ENCODE results near the gene PAIP1. TPM values are rescaled to one million over a fixed set of nuclear protein-coding genes. Genes with fewer than 3 reads are reported as not detected.
"Not testable (repeated sequence)": the region's sequence is repeated elsewhere in the genome, so short reads cannot be mapped to it uniquely, and the experiment has no call there.

The PAIP1 gene
- total and polyA plus RNA-seq, 4 experiments from 2014 or later: 36.0 to 48.9 (median 43.0) TPM

GRCh38 chr5:43514025-43514424 is 42.9 kb downstream of the PAIP1 start:
- no peaks in the 10 kb centered on the region for H3K9me3 Mint-ChIP-seq
- Histone ChIP-seq H3K27me3 (ENCODE audit: insufficient read depth, low read length) (no peaks in the 10 kb centered on the region), H3K4me3 (ENCODE audit: low read length in 2 of 2) (peak overlapping the region; percentile 54 to 92), H3K27ac (ENCODE audit: low read depth, low read length) (peak overlapping the region; percentile 76), H3K36me3 (ENCODE audit: insufficient read depth, low read length) (no peaks in the 10 kb centered on the region), H3K9me3 (ENCODE audit: control insufficient read depth in 1 of 2, low read length in 2 of 2) (no peaks in the 10 kb centered on the region), H3K4me1 (ENCODE audit: insufficient read depth, low read length) (peaks cover 25% of the 10 kb centered on the region)
- intact Hi-C loops (cut with micrococcal nuclease): loop anchor here (2.0 kb wide), 1 partner anchor 89 kb away; the partner anchor contains the start of gene NNT
- no peaks in the 10 kb centered on the region for H3K27me3 Mint-ChIP-seq
- ChIA-PET POLR2A (ENCODE audit: partially characterized antibody) (interaction anchor here (1.2 to 4.8 kb wide), 2 partner anchors 29 to 44 kb away, joined by 4 to 112 read pairs; partner anchors contain the start of gene TMEM267), CTCF (ENCODE audit: partially characterized antibody) (interaction anchor here (2.2 kb wide), 1 partner anchor 30 kb away, joined by 19 read pairs; the partner anchor contains the start of gene TMEM267)
- H3K4me1 Mint-ChIP-seq: peaks cover 22 to 35% (median 27%) of the 10 kb centered on the region in 4 donors
- H3K4me3 Mint-ChIP-seq: peak overlapping the region; percentile 90 to 97 (median 94)
- peaks cover 0 to 8% of the 10 kb centered on the region in 2 donors for H3K36me3 Mint-ChIP-seq
- H3K27ac Mint-ChIP-seq: peak overlapping the region in 6 of 7 donors; percentile 90 to 98 (median 96)
- no peak for DNase-seq

GRCh38 chr5:43511062-43511461 is 45.8 kb downstream of the PAIP1 start:
- CTCF ChIA-PET (ENCODE audit: partially characterized antibody); H3K27me3 ChIP-seq (ENCODE audit: insufficient read depth, low read length); H3K27ac Mint-ChIP-seq; H3K4me3 ChIP-seq (ENCODE audit: low read length in 2 of 2); intact Hi-C loops (cut with micrococcal nuclease); POLR2A ChIA-PET (ENCODE audit: partially characterized antibody); H3K36me3 ChIP-seq (ENCODE audit: insufficient read depth, low read length); H3K9me3 Mint-ChIP-seq; H3K9me3 ChIP-seq (ENCODE audit: control insufficient read depth in 1 of 2, low read length in 2 of 2); H3K36me3 Mint-ChIP-seq; H3K27me3 Mint-ChIP-seq; H3K4me3 Mint-ChIP-seq; DNase-seq; H3K27ac ChIP-seq (ENCODE audit: low read depth, low read length): not testable (repeated sequence)
- peaks cover 25% of the 10 kb centered on the region for H3K4me1 ChIP-seq (ENCODE audit: insufficient read depth, low read length)
- peaks cover 20 to 32% (median 27%) of the 10 kb centered on the region in 4 donors for H3K4me1 Mint-ChIP-seq

DNA sequence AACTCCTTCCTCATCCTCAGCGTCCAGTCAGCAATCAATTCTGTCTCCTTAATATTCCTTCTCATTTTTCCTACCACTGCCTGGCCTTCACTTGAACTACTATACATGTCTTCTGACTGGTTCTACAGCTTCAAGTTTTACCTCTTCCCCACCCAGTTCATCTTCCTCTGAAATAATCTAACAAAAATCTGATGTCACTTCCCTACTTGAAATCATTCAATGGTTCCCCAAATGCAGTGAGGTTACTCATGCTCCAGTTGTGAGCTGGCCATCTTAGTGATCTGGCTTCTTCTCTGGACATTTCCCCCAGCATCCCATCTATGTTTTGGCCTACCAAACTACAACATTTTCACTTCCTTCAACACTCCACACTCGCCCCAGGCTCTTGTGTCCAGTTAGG is 58.3 kb downstream of the PAIP1 start:
- H3K9me3 Mint-ChIP-seq: no peaks in the 10 kb centered on the region

DNA sequence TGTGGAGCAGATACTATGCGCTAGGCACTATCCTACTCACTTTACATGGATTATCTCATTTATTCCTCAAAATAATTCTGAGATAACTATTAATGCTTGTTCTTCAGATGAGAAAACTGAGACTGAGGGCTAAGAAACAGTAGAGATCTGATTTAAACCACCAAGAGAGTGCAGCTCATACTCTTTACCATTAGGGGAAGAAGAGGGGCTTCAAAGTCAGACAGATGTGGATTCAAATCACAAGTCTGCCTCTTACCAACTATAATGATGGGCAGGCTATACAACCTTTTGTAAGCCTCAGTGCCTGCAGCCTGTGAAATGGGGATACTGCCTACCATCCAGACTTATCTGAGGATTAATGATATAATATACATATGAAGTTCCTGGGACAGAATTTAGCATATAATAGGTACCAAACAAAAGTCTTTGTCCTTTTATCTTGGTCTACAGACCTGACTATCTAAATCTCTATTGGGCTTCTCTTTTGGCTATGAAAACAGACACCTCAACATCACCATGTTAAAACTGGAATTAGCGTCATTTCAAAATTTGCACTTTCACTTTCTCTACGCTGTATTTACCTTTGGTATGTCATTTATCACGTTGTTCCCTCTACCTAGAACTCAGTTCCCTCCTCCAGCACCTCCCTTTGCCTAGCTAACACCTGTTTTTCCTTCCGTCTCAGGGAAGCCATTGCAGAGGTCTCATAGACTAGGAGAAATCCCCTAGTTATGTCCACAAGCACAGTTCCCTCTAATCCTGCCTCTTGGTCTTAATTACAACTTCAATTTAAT is 59.4 kb downstream of the PAIP1 start:
- Mint-ChIP-seq H3K27me3 (no peaks in the 10 kb centered on the region), H3K27ac (peak overlapping the region in 5 of 7 donors; percentile 38 to 85 (median 55)), H3K4me3 (peak overlapping the region; percentile 2 to 83 (median 62)), H3K9me3 (no peaks in the 10 kb centered on the region), H3K4me1 (no peaks in the 10 kb centered on the region), H3K36me3 (peaks cover 3 to 7% of the 10 kb centered on the region in 2 donors)
- ChIA-PET CTCF (ENCODE audit: partially characterized antibody) (interaction anchor here (0.8 to 2.3 kb wide), 2 partner anchors 13 kb away, joined by 3 to 7 read pairs; partner anchors contain the start of gene TMEM267), POLR2A (ENCODE audit: partially characterized antibody) (interaction anchor here (3.6 kb wide), 1 partner anchor 13 kb away, joined by 23 read pairs; the partner anchor contains the start of gene TMEM267)
- no peaks in the 10 kb centered on the region for H3K9me3 ChIP-seq (ENCODE audit: control insufficient read depth in 1 of 2, low read length in 2 of 2)
- no peaks in the 10 kb centered on the region for H3K27me3 ChIP-seq (ENCODE audit: insufficient read depth, low read length)
- H3K4me1 ChIP-seq (ENCODE audit: insufficient read depth, low read length): no peaks in the 10 kb centered on the region
- no peak overlapping the region for H3K27ac ChIP-seq (ENCODE audit: low read depth, low read length)
- H3K4me3 ChIP-seq (ENCODE audit: low read length in 2 of 2): no peak overlapping the region
- intact Hi-C loops (cut with micrococcal nuclease): no loop called here
- no peak for DNase-seq
- no peaks in the 10 kb centered on the region for H3K36me3 ChIP-seq (ENCODE audit: insufficient read depth, low read length)

More for the DNA sequence above, 58.3 kb downstream of the PAIP1 start:
- Histone ChIP-seq H3K27me3 (ENCODE audit: insufficient read depth, low read length) (no peaks in the 10 kb centered on the region), H3K4me1 (ENCODE audit: insufficient read depth, low read length) (no peaks in the 10 kb centered on the region), H3K27ac (ENCODE audit: low read depth, low read length) (no peak overlapping the region), H3K9me3 (ENCODE audit: control insufficient read depth in 1 of 2, low read length in 2 of 2) (no peaks in the 10 kb centered on the region), H3K36me3 (ENCODE audit: insufficient read depth, low read length) (no peaks in the 10 kb centered on the region), H3K4me3 (ENCODE audit: low read length in 2 of 2) (no peak overlapping the region)
- H3K36me3 Mint-ChIP-seq: peaks cover 3 to 10% of the 10 kb centered on the region in 2 donors
- intact Hi-C loops (cut with micrococcal nuclease): no loop called here
- POLR2A ChIA-PET (ENCODE audit: partially characterized antibody): interaction anchor here (3.6 kb wide), 1 partner anchor 14 kb away, joined by 23 read pairs; the partner anchor contains the start of gene TMEM267
- H3K4me3 Mint-ChIP-seq: no peak overlapping the region
- no peak for DNase-seq
- no peaks in the 10 kb centered on the region for H3K4me1 Mint-ChIP-seq
- no peaks in the 10 kb centered on the region for H3K27me3 Mint-ChIP-seq
- H3K27ac Mint-ChIP-seq: no peak overlapping the region
- CTCF ChIA-PET (ENCODE audit: partially characterized antibody): interaction anchor here (2.3 kb wide), 1 partner anchor 14 kb away, joined by 7 read pairs; the partner anchor contains the start of gene TMEM267

- Histone ChIP-seq H3K27ac (ENCODE audit: low read depth, low read length) (no peak overlapping the region), H3K36me3 (ENCODE audit: insufficient read depth, low read length) (no peaks in the 10 kb centered on the region), H3K4me1 (ENCODE audit: insufficient read depth, low read length) (no peaks in the 10 kb centered on the region), H3K27me3 (ENCODE audit: insufficient read depth, low read length) (no peaks in the 10 kb centered on the region), H3K4me3 (ENCODE audit: low read length in 2 of 2) (no peak overlapping the region), H3K9me3 (ENCODE audit: control insufficient read depth in 1 of 2, low read length in 2 of 2) (no peaks in the 10 kb centered on the region)
- no peaks in the 10 kb centered on the region for H3K9me3 Mint-ChIP-seq
- DNase-seq: no peak
- no peaks in the 10 kb centered on the region for H3K4me1 Mint-ChIP-seq
- no peaks in the 10 kb centered on the region for H3K27me3 Mint-ChIP-seq
- no peak overlapping the region for H3K4me3 Mint-ChIP-seq
- peaks cover 0 to 4% of the 10 kb centered on the region in 2 donors for H3K36me3 Mint-ChIP-seq
- no peak overlapping the region for H3K27ac Mint-ChIP-seq
- CTCF ChIA-PET (ENCODE audit: partially characterized antibody): interaction anchor here (0.9 to 1.3 kb wide), 2 partner anchors 12 to 102 kb away, joined by 3 to 4 read pairs; no protein-coding TSS in a partner anchor
- intact Hi-C loops (cut with micrococcal nuclease): no loop called here
- POLR2A ChIA-PET (ENCODE audit: partially characterized antibody): interaction anchor here (1.3 kb wide), 1 partner anchor 7 kb away, joined by 3 read pairs; no protein-coding TSS in a partner anchor
These were observed 65.6 kb downstream of the PAIP1 start for GRCh38 chr5:43491326-43491725.

GRCh38 chr5:43486353-43486752 is 70.5 kb downstream of the PAIP1 start:
- peak overlapping the region; percentile 92 for H3K27ac ChIP-seq (ENCODE audit: low read depth, low read length)
- Mint-ChIP-seq H3K36me3 (peaks cover 0 to 16% of the 10 kb centered on the region in 2 donors), H3K4me1 (peaks cover 19 to 46% (median 29%) of the 10 kb centered on the region in 4 donors), H3K4me3 (no peak overlapping the region), H3K27ac (peak overlapping the region; percentile 72 to 100 (median 98)), H3K9me3 (peaks cover 0 to 2% (median 0%) of the 10 kb centered on the region in 8 donors), H3K27me3 (no peaks in the 10 kb centered on the region)
- H3K4me1 ChIP-seq (ENCODE audit: insufficient read depth, low read length): peaks cover 35% of the 10 kb centered on the region
- H3K27me3 ChIP-seq (ENCODE audit: insufficient read depth, low read length): no peaks in the 10 kb centered on the region
- no peaks in the 10 kb centered on the region for H3K9me3 ChIP-seq (ENCODE audit: control insufficient read depth in 1 of 2, low read length in 2 of 2)
- no peak overlapping the region for H3K4me3 ChIP-seq (ENCODE audit: low read length in 2 of 2)
- POLR2A ChIA-PET (ENCODE audit: partially characterized antibody): interaction anchor here (3.2 to 4.4 kb wide), 10 partner anchors 28 to 577 kb away, joined by 22 to 124 read pairs (median 84); partner anchors contain the start of genes C5orf34, HMGCS1, PAIP1 and ZNF131
- DNase-seq: no peak
- CTCF ChIA-PET (ENCODE audit: partially characterized antibody): interaction anchor here (0.6 to 3.3 kb wide), 12 partner anchors 13 to 493 kb away, joined by 3 to 40 read pairs (median 4); partner anchors contain the start of genes C5orf34, HMGCS1 and NNT
- H3K36me3 ChIP-seq (ENCODE audit: insufficient read depth, low read length): no peaks in the 10 kb centered on the region
- intact Hi-C loops (cut with micrococcal nuclease): loop anchor here (10.0 kb wide), 1 partner anchor 1318 kb away; the partner anchor contains the start of gene MRPS30

Measured in CD4-positive, alpha-beta memory T cell (primary cell).